ENCODE results near the gene MT3. TPM values are rescaled to one million over a fixed set of nuclear protein-coding genes. Genes with fewer than 3 reads are reported as not detected.
A peak's percentile ranks its signal among the peaks of the same experiment; 100 is the strongest.

The MT3 gene
- total RNA-seq, 6 experiments from 2014 or later: 0.62 TPM; not detected in 5

DNA sequence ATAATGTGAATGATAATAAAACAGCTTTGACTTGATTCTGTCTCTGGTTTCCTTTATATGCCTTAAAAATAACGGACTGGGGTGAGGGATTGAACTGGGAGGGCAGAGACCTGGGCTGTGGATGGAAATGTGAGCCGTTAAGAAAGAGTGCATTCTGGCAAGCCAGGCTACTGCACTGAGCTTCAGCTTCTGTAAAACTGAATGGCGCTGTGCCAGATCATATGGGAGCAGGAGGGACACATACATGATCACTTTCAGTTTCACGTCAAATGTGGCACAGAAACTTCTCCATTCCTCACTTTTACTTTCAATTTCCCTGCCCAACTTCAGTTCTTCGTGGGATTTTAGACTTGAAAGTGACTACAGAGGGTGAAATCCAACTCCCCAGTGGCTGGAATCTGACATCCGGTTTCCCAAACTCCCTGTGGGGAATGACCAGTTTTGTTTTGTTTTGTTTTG, 20.2 kb downstream of the MT3 start:
- ATAC-seq: peak in 3 of 4 donors; percentile 1 to 17 (median 6)
- no peaks in the 10 kb centered on the region for H3K27me3 ChIP-seq
- intact Hi-C loops (cut with DNase I): loop anchor here in 1 of 2 donors (10.0 kb wide), 1 partner anchor 85 kb away; no protein-coding TSS in a partner anchor
- H3K9me3 ChIP-seq: no peaks in the 10 kb centered on the region
- TF ChIP-seq, protein P1, sequence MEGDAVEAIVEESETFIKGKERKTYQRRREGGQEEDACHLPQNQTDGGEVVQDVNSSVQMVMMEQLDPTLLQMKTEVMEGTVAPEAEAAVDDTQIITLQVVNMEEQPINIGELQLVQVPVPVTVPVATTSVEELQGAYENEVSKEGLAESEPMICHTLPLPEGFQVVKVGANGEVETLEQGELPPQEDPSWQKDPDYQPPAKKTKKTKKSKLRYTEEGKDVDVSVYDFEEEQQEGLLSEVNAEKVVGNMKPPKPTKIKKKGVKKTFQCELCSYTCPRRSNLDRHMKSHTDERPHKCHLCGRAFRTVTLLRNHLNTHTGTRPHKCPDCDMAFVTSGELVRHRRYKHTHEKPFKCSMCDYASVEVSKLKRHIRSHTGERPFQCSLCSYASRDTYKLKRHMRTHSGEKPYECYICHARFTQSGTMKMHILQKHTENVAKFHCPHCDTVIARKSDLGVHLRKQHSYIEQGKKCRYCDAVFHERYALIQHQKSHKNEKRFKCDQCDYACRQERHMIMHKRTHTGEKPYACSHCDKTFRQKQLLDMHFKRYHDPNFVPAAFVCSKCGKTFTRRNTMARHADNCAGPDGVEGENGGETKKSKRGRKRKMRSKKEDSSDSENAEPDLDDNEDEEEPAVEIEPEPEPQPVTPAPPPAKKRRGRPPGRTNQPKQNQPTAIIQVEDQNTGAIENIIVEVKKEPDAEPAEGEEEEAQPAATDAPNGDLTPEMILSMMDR (IDR thresholded peaks at IDR 0.05): no peak
- TF ChIP-seq POLR2A (IDR thresholded peaks at IDR 0.05): peak; percentile 88
- H3K4me1 ChIP-seq: peaks cover 0 to 35% (median 14%) of the 10 kb centered on the region in 4 donors
- WGBS (ENCODE audit: insufficient coverage, low coverage, low lambda C conversion rate, missing lambda C conversion rate): 2% methylated on average over 6 of the region's 6 CpGs
- peak; percentile 81 to 87 (median 85) for DNase-seq
- H3K36me3 ChIP-seq: no peaks in the 10 kb centered on the region
- H3K27ac ChIP-seq: peak overlapping the region; percentile 65 to 95 (median 84)
- H3K4me3 ChIP-seq: peak overlapping the region; percentile 40 to 84 (median 73)

DNA sequence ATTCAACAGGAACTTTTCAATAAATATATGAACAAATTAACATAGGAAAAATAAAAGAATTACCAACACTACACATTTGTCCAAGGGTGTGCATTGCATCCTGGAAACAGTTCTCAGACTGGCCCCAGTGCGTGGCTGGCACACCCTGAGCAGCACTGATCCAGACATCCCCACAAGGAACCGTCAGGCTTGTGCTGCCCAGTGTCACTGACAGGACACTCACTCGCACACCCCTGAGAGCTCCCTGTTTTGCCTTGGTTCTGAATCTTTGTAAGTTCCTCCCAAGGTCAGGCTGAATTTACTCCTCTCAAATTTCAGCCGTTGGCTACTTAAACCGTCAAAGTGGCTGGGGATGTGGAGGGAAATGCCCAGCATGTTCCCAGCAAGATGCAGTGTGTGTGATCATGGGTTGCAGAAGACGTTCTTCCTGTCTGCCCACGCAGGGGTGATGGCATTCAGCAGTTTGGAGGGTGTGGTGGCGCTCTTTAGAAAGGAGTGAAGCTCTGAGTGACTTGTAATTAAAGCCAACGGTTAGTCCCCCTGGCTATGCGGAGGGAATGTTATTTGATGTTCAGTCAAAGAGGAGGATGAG, 20.8 kb downstream of the MT3 start:
- ATAC-seq (peak; percentile 6 to 11 (median 7)), DNase-seq (peak; percentile 70 to 82 (median 81))
- H3K9me3 ChIP-seq: no peaks in the 10 kb centered on the region
- WGBS (ENCODE audit: insufficient coverage, low coverage, low lambda C conversion rate, missing lambda C conversion rate): 7% methylated on average over 8 of the region's 10 CpGs
- no peaks in the 10 kb centered on the region for H3K36me3 ChIP-seq
- H3K27ac ChIP-seq: peak overlapping the region; percentile 65 to 95 (median 84)
- H3K4me3 ChIP-seq: peak overlapping the region; percentile 40 to 84 (median 73)
- H3K27me3 ChIP-seq: no peaks in the 10 kb centered on the region
- TF ChIP-seq, protein P1 (IDR thresholded peaks at IDR 0.05): no peak
- peak; percentile 38 for TF ChIP-seq POLR2A (IDR thresholded peaks at IDR 0.05)
- peaks cover 0 to 35% (median 14%) of the 10 kb centered on the region in 4 donors for H3K4me1 ChIP-seq
- intact Hi-C loops (cut with DNase I): no loop called here

DNA sequence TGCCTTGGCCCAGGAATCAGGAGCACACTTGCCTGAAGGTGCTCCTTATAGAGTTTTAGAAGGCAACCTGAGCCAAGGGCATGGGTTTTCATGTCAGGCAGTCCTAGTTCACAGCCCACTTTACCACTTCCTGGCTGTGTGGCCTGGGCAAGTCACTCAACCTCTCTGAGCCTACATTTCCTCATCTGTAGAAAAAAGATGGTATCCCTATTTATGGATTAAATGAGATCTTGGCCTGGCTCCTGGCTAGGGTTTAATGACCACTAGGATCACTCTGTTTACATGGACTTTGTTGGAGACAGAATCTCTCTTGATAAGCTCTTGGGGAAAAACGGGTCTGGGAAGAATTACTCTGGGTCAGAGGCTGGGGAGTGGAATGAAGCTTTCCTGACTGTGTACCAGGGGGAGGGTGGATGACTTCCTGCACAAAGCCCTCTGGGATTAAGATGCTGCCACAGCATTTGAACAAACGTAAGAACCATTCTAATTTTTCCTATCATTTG, 21.3 kb downstream of the MT3 start:
- WGBS (ENCODE audit: insufficient coverage, low coverage, low lambda C conversion rate, missing lambda C conversion rate): 0% methylated on average over 2 of the region's 2 CpGs
- H3K9me3 ChIP-seq: no peaks in the 10 kb centered on the region
- H3K4me3 ChIP-seq: peak overlapping the region in 2 of 3 donors; percentile 73 to 84
- intact Hi-C loops (cut with DNase I): no loop called here
- no peak for DNase-seq
- peaks cover 0 to 32% (median 12%) of the 10 kb centered on the region in 4 donors for H3K4me1 ChIP-seq
- H3K27ac ChIP-seq: peak overlapping the region; percentile 65 to 95 (median 84)
- no peaks in the 10 kb centered on the region for H3K36me3 ChIP-seq
- no peaks in the 10 kb centered on the region for H3K27me3 ChIP-seq
- TF ChIP-seq POLR2A (IDR thresholded peaks at IDR 0.05): no peak
- TF ChIP-seq, protein P1 (IDR thresholded peaks at IDR 0.05): no peak
- peak; percentile 0 to 6 (median 1) for ATAC-seq

DNA sequence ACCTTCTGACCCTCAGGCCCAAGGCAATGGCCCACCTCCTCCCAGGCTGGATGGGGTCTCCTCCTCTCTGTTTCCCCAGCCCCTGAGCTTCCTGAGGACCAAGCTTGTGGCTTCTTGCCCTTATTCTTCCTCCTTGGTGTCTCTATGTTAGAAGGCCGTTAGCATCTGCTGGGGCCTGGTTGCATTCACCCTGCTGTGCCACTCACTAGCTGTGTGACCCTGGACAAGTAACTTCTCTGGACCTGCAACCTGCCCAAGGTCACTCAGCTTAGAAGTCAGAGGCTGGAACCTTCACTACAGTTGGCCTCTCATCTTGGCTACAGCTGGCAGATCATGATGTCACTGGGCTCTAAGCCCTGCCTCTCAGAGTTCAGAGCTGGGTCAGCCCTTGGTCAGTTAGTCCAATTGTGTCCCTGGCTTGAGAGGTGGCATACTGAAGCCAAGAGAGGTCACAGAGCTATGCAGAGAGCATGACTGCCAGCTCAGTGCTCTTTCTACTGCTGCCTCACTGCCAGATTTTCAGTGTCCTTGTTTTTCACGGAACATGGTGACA, 22.0 kb downstream of the MT3 start:
- Histone ChIP-seq H3K36me3 (no peaks in the 10 kb centered on the region), H3K4me1 (peaks cover 0 to 25% (median 10%) of the 10 kb centered on the region in 4 donors), H3K27ac (peak overlapping the region; percentile 65 to 95 (median 84)), H3K27me3 (no peaks in the 10 kb centered on the region), H3K4me3 (peak overlapping the region in 2 of 3 donors; percentile 73 to 84), H3K9me3 (no peaks in the 10 kb centered on the region)
- 17% methylated on average over 1 of the region's 2 CpGs for WGBS (ENCODE audit: insufficient coverage, low coverage, low lambda C conversion rate, missing lambda C conversion rate)
- DNase-seq (peak; percentile 76 to 95 (median 91)), ATAC-seq (peak; percentile 41 to 67 (median 53))
- TF ChIP-seq, protein P1 (IDR thresholded peaks at IDR 0.05): no peak
- peak; percentile 66 for TF ChIP-seq POLR2A (IDR thresholded peaks at IDR 0.05)
- intact Hi-C loops (cut with DNase I): no loop called here

All from right lobe of liver (tissue), 6 donors.